Hematopoietic multipotent progenitor cell treated with erythropoietin and hydrocortisone succinate and interleukin-3 and kit ligand, for 4 days (in vitro differentiated cells): ENCODE measurements around the gene SPSB4.

ENCODE experiments used
- DNase-seq: peaks from one replicate; pipeline ENCODE4 v3.0.0-alpha.2; 2015

Gene SPSB4

DNA sequence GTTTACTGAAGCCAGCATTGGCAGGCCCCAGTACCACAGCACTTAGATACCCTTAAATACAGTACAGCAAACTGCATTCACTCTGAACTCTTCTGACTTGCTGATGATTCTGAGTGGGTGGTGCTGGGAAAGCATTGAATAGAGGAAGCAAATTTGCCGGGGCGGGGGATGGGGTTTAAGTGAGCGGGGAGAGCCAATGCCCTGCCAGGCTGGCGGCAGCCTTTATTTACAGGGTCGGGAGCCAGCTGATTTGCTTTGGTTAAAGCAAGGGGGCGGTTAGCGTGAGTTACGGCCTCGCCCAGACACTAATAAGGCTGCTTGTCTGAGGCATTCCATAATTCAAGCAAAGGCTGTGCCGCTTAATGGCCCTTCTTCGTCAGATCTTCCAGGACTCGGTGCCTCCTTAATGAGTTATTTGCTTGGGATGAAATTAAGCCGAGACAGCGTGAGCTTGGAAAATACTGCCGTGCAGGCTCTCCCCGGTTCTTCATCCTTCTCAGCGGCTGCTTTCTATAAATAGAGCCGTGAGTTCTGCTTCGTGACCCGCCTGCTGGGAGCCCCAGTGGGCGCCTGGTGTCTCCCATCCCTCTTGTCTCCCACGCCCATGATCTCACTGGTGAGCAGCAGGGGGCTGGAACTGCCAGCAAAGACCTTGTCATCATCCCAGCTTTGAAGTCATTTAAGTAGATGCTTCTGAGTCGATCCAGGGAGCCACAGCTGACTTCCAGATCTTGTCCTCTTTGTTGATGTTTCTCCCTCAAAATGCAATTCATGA, 25.8 kb downstream of the SPSB4 start:
- peak; percentile 86 for DNase-seq

DNA sequence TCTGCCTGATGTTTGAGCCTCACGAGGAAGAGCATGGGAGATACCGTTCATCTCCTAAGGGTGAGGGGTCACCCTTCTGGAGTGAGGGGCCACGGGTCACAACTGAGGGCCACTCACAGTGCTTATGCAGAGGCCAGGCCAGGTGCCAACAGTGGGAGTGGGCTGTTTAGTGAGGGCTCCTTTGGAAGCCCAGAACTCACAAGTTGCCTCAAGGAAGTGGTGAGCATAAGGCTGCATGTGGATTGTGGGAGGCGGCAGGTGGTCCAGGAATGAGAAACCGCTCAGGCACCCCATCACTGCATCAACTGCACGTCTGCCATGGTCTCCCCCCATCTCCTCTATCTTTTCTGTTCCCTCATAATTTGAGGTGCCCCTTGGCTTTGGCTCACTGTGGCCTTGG, 26.5 kb downstream of the SPSB4 start:
- DNase-seq = no peak

GRCh38 chr3:141078200-141078599, 27.1 kb downstream of the SPSB4 start:
- DNase-seq = no peak

DNA sequence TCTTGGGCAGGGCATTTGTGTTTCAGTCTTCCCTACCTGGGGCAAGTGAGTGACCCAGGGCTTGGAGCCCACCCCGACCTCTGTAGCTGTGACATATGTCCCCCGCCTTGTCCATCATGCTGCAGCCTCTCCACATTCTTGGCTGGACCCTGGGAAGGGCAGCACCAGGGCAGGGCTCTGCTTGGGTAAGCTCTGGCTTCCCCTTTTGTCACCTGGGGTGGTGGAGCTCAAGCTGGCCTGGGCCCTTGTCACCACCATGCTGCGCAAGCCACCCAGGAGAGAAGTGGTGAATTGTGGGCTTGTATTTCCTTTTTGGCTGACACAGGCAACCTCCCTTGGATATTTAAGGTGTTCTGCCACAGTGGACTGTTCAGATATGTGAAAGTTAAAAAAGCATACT, 29.3 kb downstream of the SPSB4 start:
- peak; percentile 29 for DNase-seq

- DNase-seq = no peak
These were observed 30.1 kb downstream of the SPSB4 start for GRCh38 chr3:141081141-141081795.

- DNase-seq = no peak
These were observed 30.9 kb downstream of the SPSB4 start for GRCh38 chr3:141082064-141082463.

- DNase-seq = no peak
These were observed 32.1 kb downstream of the SPSB4 start for GRCh38 chr3:141083226-141083625.

DNA sequence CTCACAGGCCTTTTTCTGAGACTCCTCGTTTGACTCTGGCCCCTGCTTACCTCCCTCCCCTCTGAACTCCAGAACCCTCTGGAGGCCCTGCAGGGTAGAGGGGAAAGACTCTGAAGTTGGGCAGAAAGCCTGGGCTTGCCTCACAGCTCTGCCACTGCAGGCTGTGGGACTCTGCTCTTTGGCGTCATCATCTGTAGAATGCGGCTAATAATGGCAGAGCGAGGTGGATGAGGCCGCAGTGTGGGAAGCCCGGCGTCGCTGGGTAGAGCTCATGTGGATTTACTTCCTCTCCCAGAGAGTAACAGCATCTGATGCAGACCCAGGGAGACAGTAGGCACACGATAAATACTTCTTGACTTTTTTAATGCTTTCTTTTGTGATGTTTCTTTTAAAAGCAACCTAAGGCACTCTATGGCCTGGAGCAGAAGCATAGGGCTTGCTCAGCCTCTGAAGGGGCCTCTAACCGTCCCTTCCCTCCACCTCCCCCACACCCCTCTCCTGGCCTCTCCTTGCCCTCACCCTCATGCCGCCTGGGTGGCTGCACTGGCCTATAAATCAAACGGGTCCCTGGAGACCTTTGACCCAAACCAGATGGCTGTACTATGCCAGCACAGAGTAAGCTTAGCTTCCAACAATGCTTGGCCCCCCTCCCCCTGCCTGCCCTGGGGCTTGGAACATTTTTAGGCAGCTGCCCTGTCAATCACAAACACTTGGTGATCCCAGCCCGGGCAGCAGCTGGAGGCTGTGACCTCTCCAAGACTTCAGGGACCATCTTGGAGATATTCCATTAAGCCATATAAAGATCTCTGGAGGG, 32.9 kb downstream of the SPSB4 start:
- DNase-seq = no peak

DNA sequence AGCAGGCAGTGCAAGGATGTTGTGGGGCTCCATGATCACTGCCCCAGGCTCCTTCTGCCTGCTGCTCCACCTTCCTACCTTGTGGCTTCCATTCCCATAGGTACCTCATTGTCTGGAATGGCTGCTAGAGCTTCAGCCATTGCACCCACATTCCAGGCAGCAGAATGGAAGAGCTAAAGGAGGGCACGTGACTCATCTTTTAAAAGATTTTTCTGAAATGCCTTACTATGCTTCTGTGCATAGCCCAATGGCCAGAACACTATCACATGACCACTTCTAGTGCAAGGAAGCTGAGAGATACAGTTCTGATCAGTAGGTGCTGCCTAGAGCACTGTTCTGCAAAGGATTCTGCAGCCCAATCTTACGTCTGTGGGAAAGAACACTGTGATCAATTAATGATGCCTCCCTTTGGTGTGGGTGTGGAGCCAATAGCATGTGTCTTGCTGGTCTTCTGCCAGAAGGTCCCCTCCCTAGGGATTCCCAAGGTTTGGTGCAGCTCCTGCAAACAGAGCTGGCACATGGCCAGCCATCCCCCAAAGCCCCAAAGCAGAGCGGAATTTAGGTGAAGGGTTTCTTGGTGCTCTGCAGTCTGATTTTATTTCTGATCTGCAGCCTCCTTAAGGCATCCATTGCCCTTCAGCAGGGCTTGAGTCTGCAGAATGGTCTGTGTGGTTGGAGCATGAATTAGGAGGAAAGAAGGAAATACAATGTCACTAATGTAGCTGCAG, 34.4 kb downstream of the SPSB4 start:
- DNase-seq = no peak

DNA sequence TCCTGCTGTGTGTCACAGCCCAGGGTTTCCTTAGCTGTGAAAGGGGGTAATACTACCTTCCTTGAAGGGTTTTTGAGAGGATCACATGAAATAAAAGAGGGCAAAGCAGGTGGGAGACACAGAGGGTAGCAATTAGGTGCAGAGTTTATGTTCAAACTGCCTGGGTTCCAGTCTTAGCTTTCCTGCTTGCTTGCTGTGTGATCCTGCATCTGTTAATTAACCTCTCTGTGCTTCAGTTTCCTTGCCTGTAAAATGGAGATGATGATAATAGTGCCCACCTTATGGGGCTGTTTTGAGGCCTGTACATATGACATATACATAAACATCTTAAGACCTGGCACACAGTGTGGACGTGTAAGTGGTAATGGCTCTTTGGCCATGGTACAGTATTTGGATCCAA, 35.0 kb downstream of the SPSB4 start:
- no peak for DNase-seq

- DNase-seq = peak; percentile 30
These were observed 36.1 kb downstream of the SPSB4 start for GRCh38 chr3:141087076-141087777.

DNA sequence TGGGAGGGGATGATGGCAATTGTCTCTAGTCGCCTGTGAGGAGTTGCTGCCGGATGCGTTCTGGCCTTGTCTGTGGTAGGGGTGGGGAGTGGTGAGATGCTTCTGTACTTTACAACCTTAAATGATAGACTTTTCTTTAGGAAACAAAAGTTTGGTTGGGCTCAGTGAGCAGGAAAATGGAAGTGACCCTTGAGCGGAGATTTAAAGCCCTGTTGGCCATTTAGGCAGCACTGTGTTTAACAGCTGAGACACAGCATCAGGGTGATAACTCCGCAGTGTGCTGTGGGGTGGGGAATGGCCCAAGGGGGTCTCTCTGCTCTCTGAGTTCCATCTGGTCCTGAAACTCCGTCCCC, 36.6 kb downstream of the SPSB4 start:
- DNase-seq = no peak

GRCh38 chr3:141089339-141090152, 38.4 kb downstream of the SPSB4 start:
- no peak for DNase-seq

DNA sequence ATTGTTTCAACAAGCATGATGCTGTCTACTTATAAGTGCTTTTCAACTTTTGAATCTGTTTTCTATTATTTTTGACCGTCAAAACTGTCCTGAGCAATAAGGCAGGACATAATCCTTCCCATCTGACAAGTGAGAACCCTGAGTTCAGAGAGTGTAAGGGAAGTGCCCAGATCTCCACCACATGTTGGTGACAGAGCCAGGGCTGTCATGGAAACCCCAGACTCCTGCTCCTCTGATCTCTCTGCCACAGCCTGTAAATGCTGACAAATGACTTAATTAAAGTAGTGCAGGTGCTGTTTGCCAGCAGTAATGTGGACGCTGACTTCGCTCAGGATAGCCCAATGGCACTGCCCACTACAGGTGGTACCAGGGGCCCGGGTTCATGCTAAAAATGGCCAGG, 40.3 kb downstream of the SPSB4 start:
- no peak for DNase-seq

GRCh38 chr3:141092663-141093062, 41.5 kb downstream of the SPSB4 start:
- no peak for DNase-seq

DNA sequence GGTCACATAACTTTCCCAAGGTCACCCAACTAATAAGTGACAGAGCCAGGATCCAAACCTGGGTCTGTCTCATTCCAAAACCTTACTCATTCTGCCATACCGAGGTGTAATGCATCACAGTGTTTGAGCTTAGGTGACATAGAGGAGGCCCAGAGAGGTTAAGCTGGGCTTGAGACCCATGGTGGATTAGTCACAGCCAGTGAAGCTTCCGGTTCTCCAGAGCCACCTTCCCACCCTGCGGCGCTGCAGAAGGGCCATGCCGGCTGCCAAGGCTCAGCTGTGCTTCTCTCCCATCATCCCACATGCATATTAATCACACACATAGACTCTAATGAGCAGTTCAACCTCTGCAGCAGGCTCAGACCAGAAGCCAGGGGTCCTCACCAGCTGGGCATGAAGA, 42.2 kb downstream of the SPSB4 start:
- DNase-seq = no peak

DNA sequence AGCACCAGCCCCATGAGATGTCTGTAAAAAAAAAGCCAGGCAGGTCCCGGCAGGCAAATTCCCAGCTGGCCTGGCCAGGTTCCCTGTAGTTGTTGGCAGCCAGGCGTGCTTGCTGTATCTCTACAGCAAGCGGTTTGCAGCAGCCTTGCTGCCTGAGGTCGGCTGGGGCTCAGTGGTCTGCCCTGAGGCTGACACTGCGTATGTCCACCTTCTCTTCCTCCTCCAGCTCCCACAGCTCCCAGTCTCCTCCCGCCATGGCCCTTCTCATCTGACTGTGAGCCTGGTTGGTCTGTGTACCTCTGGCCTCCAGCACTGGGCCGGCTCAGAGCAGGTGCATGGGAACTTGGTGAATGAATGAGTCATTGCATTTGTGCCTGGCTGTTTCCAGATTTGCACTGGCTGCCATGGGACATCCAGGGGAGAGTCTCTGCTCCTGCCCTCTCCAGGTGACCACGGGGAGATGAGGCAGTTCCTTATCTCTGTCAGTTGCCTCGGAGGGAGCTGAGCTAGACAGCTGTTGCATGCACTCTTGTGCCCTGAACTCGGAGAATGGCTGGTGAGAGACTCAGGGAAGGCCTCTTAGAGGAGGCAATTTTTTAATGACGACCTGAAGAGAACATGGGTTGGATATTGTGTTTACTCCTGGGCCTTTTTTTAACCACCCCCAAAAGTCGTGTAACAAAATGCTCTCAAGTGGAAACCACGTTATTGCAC, 43.0 kb downstream of the SPSB4 start:
- DNase-seq = no peak

DNA sequence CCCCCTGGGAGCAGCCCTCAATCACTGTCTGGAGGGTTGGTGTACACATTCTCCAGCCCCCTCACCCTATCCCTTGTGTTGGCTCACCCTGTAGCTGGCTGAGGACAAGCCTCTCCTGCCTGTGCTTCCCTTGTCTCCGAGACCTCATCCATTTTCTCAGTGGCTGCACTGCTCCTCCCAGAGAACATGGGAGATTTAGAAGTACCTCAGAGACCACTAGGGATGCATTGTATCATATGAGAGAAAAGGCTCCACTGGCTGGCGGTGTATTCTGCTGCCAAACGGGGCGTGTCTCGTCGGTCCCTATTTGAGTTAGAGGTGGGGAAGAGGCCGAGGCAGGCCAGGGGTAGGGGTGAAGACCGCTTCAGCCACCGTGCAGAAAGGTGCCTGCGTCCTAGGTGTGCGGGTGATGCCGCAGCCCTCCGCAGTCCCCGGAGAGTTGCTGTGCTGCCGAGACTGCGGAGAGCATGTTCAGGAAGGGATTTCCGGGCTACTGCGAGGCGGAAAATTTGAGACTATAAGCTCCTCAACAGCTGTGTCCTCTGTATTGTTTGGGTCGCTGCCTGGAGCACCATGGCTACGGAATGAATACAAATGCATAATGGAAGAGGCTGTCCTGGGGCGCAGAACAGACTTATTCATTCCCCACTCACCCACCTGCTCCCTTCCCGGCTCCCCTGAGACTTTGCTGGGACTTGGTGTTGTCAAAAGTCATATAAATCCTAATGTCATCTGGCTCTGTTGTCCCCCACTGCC, 43.8 kb downstream of the SPSB4 start:
- no peak for DNase-seq

DNA sequence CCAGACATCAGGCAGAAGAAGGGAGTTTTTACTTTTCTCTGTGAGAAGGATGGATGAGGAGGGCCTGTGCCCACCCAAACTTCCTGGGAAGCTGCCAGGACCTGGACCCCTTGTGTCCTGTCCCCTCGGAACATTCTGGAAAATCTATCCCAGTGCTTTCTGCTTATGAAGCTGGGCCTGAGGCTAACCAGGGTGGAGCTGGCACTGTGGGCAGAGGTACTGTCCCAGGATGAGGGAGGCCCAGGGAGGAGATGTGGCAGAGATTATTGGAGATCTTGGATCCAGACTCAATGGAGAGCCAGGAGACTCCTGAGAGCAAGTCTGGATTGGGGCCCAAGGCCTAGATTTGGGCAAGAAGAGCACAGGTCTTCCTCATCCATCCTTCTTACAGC, 44.4 kb downstream of the SPSB4 start:
- no peak for DNase-seq

GRCh38 chr3:141096164-141096563, 45.0 kb downstream of the SPSB4 start:
- no peak for DNase-seq
